ENCODE measurements around the gene CR1L. TPM values are rescaled to one million over a fixed set of nuclear protein-coding genes. Genes with fewer than 3 reads are reported as not detected.

The CR1L gene
- total RNA-seq, 1 experiment from 2014 or later, result 13.7 TPM

- no peak for TF ChIP-seq KAT7 (CRISPR knock-in tag; IDR thresholded peaks at IDR 0.05; ENCODE audit: borderline replicate concordance)
Observed at GRCh38 chr1:207644852-207645634, at the start of gene CR1L (continued).

GRCh38 chr1:207603777-207604176, 41.2 kb upstream of the CR1L start:
- H3K27me3 Mint-ChIP-seq (ENCODE audit: low read depth), result no peaks in the 10 kb centered on the region
- no peak overlapping the region for H3K27ac Mint-ChIP-seq
- POLR2A ChIA-PET, result no interaction called here
- H3K4me1 Mint-ChIP-seq, result peaks cover 6% of the 10 kb centered on the region
- H3K9me3 Mint-ChIP-seq, result no peaks in the 10 kb centered on the region
- DNase-seq (ENCODE audit: low spot score), result no peak
- CTCF ChIA-PET, result no interaction called here
- no peaks in the 10 kb centered on the region for H3K36me3 Mint-ChIP-seq
- TF ChIP-seq NFYB (CRISPR knock-in tag; conservative IDR thresholded peaks at IDR 0.05; ENCODE audit: low read depth) (no peak), GABPB1 (CRISPR knock-in tag; IDR thresholded peaks at IDR 0.05) (0 out of 2 replicates have a peak, but pooled peaks have one; percentile 14)
- no peak overlapping the region for H3K4me3 Mint-ChIP-seq
- ATAC-seq, result no peak

- no peak for DNase-seq (ENCODE audit: low spot score)
Observed at GRCh38 chr1:207605444-207606361, 39.2 kb upstream of the CR1L start.

More at GRCh38 chr1:207605444-207606361, 39.2 kb upstream of the CR1L start:
- Mint-ChIP-seq H3K36me3 (no peaks in the 10 kb centered on the region), H3K27ac (no peak overlapping the region), H3K4me3 (no peak overlapping the region), H3K27me3 (ENCODE audit: low read depth) (no peaks in the 10 kb centered on the region), H3K9me3 (no peaks in the 10 kb centered on the region), H3K4me1 (peaks cover 2% of the 10 kb centered on the region)
- POLR2A ChIA-PET, result no interaction called here
- peak; percentile 36; the same call in 1 of the 2 replicates for ATAC-seq
- TF ChIP-seq AFF4 (CRISPR knock-in tag; IDR thresholded peaks at IDR 0.05; ENCODE audit: borderline replicate concordance) (no peak), EMX1 (CRISPR knock-in tag; IDR thresholded peaks at IDR 0.05) (no peak), ESRRA (CRISPR knock-in tag; IDR thresholded peaks at IDR 0.05; ENCODE audit: borderline replicate concordance) (no peak), ZNF425 (CRISPR knock-in tag; conservative IDR thresholded peaks at IDR 0.05) (no peak)
- CTCF ChIA-PET, result interaction anchor here (1.2 to 1.7 kb wide), 3 partner anchors 15 to 93 kb away, joined by 3 to 14 read pairs (median 4); no protein-coding TSS in a partner anchor

Measured in WTC11 (cell line).